Measurements from ENCODE around the gene C2orf92. TPM values are rescaled to one million over a fixed set of nuclear protein-coding genes. Genes with fewer than 3 reads are reported as not detected.

The C2orf92 gene
- total RNA-seq, 1 donor from 2014 or later: 17.7 TPM

Other genes with a start within 250 kb of the C2orf92 start
- 55.4 TPM for gene ANKRD36B, start 79.8 kb upstream of the C2orf92 start, total RNA-seq
- 140 TPM for gene COX5B, start 23.7 kb upstream of the C2orf92 start, total RNA-seq
- gene ACTR1B, start 5.7 kb upstream of the C2orf92 start, total RNA-seq: 62.9 TPM
- 4.5 TPM for gene ZAP70, start 43.9 kb downstream of the C2orf92 start, total RNA-seq